GM18499 (cell line): ENCODE data around the gene ADGRB3.
"Not testable (repeated sequence)": the region's sequence is repeated elsewhere in the genome, so short reads cannot be mapped to it uniquely, and the experiment has no call there.

Source experiments
- ATAC-seq: cut with Tn5 transposase; IDR thresholded peaks from one replicate; pipeline ENCODE4 v1.9.1; 2021; ENCODE audit warnings: moderate number of reproducible peaks; ENCODE audit not compliant: insufficient read depth, unreplicated experiment

Gene ADGRB3

GRCh38 chr6:68732423-68732822 is 97.3 kb downstream of the ADGRB3 start:
- no peak for ATAC-seq

DNA sequence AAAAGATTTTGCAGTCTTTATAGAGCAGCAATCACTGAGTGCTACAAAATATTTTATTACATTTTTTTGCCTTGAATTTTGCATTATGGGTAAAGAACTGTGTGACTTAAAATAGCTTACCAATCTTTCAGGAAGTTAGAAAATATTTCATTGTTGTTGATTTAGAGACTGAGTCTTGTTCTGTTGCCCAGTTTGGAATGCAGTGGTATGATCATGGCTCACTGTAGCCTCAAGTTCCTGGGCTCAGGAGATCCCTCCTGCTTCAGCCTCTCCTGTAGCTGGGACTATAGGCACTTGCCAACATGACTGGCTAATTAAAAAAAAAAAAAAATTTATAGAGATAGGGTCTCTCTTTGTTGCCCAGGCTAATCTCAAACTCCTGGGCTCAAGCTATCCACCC is 100.8 kb downstream of the ADGRB3 start:
- ATAC-seq = no peak

GRCh38 chr6:68737061-68737460 is 102.0 kb downstream of the ADGRB3 start:
- ATAC-seq = no peak

DNA sequence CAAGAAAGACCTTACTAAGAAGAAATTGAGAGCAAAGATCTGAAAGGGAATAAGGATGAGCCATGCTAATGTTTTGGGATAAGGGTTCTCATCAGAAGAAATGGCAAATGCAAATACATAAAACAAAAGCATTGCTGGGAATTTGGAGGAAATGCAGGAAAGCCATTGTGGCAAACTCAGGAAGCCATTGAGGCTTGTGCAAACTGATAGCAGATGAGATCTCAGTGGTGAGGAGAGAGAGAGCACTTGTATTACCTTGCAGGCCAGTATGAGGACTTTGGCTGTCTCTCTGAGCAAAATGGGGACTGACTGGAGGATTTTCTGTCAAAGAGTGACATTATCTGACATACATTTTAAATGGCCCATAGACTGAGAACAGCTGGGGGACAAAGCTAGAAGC is 103.0 kb downstream of the ADGRB3 start:
- ATAC-seq = no peak

GRCh38 chr6:68740828-68741500 is 105.9 kb downstream of the ADGRB3 start:
- no peak for ATAC-seq

DNA sequence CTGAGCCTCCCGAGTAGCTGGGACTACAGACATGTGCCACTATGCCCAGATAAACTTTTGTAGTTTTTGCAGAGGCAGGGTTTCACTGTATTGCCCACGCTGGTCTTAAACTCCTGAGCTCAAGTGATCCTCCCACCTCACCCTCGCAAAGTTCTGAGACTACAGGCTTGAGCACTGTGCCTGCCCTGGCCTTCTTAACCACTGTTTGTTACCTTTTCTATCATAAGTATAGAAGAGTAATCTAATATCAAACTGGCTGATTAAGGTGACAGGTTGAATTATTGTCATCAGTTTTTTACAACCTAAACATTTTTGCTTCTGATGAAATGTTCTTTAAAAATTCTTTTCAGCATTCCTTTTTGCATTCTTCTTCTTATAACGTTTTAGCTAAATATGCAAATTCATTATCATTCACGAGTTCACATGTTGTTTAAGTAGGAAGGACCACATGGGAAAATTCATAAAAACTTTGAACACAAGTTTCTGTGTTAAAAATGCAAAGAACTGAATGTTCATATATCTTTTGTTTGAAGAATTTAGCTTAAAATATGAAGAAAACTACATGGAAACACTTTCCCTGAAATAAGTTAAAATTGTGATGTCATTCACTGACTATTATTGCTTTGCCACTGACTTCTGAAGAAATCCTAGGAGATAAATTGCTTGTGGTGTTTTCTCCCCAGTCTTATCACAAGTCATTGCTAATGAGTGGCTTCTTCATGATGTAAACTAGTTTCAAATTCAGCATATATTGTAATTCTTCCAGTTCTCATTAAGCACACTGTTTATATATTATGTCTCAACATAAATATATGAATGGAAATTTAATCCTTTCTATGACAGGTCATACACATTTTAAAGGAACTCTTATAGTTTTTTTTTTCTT is 106.7 kb downstream of the ADGRB3 start:
- no peak for ATAC-seq

DNA sequence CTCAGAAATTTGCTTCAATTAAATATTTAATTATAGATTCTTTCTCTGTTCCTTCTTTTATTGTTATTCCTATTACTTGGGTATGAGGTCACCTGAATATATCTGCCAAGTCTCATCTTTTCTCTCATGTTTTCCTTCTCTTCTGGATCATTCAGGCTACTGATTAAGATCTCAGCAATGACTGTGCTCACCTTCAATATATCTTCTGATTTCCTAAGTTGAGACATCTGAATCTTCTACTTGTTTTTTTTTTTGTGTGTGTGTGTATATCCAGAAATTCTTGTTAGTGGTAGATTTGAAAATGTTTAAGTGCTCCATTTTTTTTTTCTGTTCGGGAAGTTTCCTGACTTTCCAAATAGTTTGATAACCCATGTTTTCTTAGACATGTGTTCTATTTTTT is 108.0 kb downstream of the ADGRB3 start:
- no peak for ATAC-seq

GRCh38 chr6:68744376-68744775 is 109.3 kb downstream of the ADGRB3 start:
- ATAC-seq = not testable (repeated sequence)

DNA sequence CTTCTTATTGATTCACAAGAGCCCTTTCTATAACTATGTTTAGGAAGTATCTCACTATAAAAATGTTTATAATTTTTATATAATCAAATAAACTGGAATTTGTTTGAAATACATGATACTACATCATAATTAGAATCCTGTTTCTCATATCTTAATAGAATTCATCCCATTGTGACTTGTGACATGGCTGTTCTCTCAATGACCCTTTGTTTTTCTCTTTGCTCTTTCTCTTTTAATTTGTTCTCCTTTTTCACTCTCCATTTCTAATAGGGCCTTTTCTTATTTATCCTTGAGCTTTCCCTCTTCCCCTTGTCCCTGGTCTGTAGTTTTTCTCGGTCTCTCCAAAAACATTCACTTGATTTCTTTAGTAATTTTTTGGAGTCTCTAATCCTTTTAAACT is 111.3 kb downstream of the ADGRB3 start:
- ATAC-seq = no peak

DNA sequence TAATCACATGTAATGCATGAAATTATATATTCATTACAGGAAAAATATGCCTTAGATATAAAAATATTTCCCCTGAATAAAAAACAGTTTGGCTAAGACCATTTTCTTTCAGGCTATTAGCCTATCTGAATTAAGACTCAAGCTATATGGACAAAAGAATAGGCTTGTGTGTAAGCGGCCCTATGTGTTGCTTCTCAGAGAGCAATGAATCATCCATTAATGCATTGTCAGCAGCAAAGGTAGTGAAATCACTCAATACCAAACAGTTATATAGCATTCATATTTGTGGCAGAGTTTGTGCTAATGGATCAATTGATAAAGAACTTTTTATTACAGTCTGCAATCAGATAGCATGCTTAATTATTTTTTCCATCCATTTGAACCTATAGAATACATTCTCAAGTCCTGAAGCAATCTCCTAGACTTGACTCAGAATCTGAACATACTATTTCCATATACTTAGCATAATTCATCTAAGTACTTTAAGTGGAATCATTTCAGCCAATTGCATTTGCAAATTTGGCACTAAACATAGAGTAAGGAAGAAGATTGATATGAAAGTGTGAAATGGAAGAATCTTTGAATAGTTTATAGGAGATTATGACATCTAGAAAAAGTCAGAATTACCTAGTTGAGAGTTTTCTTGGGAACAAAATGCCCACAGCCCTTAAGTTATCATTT is 112.2 kb downstream of the ADGRB3 start:
- no peak for ATAC-seq

GRCh38 chr6:68747832-68748231 is 112.8 kb downstream of the ADGRB3 start:
- ATAC-seq = not testable (repeated sequence)

DNA sequence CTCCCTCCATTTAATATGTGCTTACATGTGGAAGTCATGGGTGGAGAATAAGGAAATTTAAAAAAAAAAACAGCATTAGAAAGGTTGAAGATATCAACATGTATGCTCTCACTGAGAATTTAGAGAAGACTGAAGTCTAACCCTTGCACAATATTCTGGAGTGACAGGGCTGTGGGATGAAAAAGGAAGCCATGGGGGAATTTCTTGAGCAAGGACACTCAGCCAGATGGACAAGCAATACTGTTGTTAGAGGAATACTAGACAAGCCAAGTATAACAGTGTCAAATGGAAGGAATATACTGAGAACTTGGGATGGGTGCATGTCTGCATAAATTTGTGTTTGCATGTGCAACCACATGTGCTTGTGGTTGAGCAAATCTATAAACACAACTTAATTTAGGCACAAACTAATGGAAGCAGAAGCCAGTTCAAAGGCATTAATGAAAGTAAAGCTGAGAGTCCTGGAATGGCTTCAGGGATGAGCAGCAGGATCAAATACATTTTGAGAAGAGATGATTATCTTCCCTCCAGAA is 119.7 kb downstream of the ADGRB3 start:
- no peak for ATAC-seq

- no peak for ATAC-seq
These were observed 121.6 kb downstream of the ADGRB3 start for GRCh38 chr6:68756454-68757375.

GRCh38 chr6:68757821-68758220 is 122.7 kb downstream of the ADGRB3 start:
- no peak for ATAC-seq

DNA sequence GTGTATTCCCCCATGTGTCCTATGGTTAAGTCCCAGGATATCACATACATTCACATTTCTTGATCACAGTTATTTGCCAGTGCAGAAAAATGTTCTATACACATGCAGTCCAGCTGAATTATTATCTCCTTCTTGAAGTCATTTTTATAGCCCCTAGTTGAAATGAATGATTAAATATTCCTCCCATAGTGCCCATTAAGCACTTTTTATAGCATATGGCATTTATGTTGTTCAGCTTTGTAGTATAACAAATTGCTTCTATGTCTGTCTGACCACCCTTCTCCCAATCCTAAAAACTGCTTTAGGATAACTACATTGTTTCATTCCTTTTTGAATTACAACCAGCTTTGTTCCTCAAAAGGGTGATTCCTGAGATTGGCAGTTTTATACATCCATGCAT is 123.5 kb downstream of the ADGRB3 start:
- ATAC-seq = no peak

GRCh38 chr6:68760485-68760884 is 125.4 kb downstream of the ADGRB3 start:
- no peak for ATAC-seq

- no peak for ATAC-seq
These were observed 126.0 kb downstream of the ADGRB3 start for GRCh38 chr6:68760941-68761676.

GRCh38 chr6:68761985-68762384 is 126.9 kb downstream of the ADGRB3 start:
- ATAC-seq = no peak

GRCh38 chr6:68771426-68771825 is 136.3 kb downstream of the ADGRB3 start:
- ATAC-seq = no peak
